Stimulated activated CD4-positive, alpha-beta T cell treated with anti-CD3 and anti-CD28 coated beads, Interleukin-4, amount 100 ng/mL, for 24 hours (primary cell): ENCODE results near the gene SARS2.

ENCODE experiments used
- DNase-seq: peaks from one replicate; pipeline ENCODE4 v3.0.0-alpha.2; 2020

Gene SARS2

DNA sequence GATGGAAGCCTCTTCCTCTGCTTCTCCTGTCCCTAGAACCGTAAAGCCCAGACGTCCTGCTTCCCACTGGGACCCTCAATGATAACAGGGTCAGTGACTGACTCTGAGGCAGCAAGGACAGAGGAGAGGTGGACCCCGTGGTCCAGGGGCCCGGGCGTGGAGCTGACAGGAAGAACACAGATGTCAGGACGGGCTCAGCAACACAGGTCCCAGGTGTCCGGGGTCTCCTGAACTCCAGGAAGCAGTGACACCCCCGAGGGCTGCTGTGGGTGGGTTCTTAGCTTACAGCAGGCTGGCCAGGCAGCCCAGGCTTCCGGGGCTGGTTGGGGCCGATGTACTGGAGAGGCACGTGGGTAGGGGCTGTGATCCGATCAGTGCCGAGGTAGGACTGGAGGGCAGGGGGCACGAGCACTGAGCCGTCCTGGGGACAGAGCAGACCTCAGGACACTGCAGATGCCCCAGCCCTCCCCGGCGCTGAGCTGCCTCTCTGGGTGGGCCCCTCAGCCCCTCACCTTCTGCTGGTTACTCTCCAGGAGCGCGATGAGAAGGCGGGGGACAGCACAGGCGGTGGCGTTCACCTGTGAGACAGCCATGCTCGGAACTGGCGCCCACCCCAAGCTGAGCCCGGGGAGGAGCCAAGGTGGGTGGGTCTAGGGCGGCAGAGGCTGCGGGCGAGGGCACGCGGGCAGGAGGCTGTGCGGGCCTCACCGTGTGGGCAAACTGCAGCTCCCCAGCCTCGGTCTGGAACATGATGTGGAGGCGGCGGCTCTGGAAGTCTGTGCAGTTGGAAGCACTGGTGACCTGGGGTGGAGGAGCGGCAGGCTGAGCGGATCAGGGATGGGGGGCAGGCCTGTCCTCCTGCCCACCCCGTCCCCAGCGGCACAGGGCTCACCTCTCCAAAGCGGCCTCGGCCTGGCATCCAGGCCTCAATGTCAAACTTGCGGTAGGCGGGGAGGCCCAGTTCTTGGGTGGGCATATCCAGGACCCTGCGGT is 14.9 kb downstream of the SARS2 start:
- no peak for DNase-seq

DNA sequence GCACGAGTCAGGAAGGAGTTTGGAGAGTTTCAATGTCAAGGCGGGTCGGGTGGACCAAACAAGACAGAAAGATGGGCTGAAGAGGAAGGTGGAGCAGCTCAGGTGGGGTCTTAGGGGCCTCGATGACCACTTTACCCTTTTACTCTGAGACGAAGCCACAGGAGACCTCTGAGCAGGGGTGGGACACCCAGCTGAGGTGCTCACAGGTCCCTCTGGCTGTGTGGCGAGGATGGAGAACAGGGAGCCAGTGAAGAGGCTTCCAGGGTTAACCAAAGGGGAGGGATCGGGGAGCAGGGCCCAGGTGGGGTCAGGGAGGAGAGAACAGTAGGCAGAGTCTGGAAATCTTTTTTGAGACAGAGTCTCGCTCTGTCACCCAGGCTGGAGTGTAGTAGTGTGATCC is 16.6 kb downstream of the SARS2 start:
- no peak for DNase-seq

GRCh38 chr19:38912600-38913514 is 17.7 kb downstream of the SARS2 start:
- DNase-seq = no peak

GRCh38 chr19:38911388-38912001 is 19.1 kb downstream of the SARS2 start:
- no peak for DNase-seq

DNA sequence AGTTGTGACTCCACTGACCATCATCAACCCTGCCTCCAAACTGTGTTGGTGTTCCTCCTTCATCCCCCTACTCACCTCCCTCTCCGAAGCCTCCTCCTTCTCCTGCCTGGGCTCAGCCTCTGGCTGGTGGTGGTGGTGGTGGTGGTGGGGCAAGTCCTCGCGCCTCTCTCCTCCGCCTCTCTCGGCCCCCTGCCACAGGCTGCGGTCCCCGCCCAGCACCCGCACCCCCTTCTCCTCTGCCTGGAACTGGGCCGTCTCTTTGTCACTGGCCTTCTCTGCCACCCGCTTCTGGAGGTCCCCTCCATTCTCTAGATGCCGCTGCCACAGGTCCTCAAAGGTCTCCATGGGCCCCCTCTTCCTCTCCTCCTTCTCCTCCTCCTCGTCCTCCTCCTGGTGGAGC is 20.1 kb downstream of the SARS2 start:
- no peak for DNase-seq

GRCh38 chr19:38908911-38909310 is 21.7 kb downstream of the SARS2 start:
- DNase-seq = no peak

DNA sequence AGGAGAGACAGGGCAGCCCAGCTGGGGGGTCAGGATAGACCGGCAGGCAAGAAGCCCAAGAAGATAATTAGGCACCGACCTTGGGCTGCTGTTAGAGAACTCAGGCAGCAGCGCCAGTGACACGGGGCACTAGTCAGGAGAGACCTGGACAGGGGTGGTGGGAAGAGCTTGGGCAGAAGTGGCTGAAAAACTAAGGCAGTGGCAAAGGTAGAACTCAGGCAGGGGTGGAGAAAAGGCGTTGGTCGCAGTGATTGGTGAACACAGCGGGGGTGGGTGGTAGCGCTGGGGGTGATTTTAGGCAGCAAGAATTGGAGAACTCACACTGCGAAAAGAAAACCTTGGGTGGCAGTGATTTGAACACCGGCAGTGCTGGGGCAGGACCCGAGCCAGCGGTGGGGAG is 22.9 kb downstream of the SARS2 start:
- DNase-seq = no peak

GRCh38 chr19:38907227-38907626 is 23.3 kb downstream of the SARS2 start:
- no peak for DNase-seq

GRCh38 chr19:38905620-38906019 is 24.9 kb downstream of the SARS2 start:
- no peak for DNase-seq

- DNase-seq = no peak
Measured at GRCh38 chr19:38904581-38905539, 25.7 kb downstream of the SARS2 start.

- DNase-seq = no peak
Measured at GRCh38 chr19:38901683-38902082, 28.9 kb downstream of the SARS2 start.

- DNase-seq = no peak
Measured at GRCh38 chr19:38900743-38901190, 29.8 kb downstream of the SARS2 start.

- DNase-seq = no peak
Measured at GRCh38 chr19:38900202-38900629, 30.3 kb downstream of the SARS2 start.

DNA sequence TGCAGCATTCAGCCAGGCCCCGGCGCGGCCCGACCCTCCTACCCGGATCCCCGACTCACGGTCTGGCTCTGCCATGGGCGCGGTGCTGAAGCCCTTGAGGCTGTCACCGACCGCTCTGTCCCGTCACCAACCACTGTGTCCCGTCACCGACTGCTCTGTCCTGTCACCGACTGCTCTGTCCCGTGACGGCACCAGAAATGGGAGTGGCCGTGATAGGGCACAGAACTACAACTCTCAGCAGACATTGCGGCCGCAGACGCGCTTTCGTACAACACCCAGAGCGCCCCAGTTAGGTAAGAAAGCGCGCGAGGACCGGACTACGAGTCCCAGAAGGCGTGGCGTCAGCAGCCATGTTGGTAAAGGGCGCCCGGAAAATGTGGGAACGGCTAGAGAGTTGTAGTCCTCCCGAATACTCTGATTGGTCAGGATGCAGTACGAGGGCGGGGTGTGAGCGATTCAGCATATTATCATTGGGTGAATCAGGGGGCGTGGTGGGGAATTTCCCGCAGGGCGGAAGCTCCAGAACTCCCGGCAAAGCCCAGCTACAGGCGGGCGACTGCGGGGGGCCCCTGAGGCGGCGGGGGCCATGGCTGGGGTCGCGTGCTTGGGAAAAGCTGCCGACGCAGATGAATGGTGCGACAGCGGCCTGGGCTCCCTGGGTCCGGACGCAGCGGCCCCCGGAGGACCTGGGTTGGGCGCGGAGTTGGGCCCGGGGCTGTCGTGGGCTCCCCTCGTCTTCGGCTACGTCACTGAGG is 30.9 kb downstream of the SARS2 start, which contains the start of the genes NFKBIB and SIRT2:
Gene NFKBIB (plus strand): TSS at position 523 of the 755 bp plus-strand sequence. CDS start 64 bp downstream, at position 587.
Gene SIRT2 (minus strand): TSS at position 172 of the 755 bp plus-strand sequence. CDS start 97 bp downstream, at position 75.
- DNase-seq = peak; percentile 100

- DNase-seq = no peak
Measured at GRCh38 chr19:38898788-38899446, 31.6 kb downstream of the SARS2 start.

- no peak for DNase-seq
Measured at GRCh38 chr19:38894968-38895367, 35.6 kb downstream of the SARS2 start.

DNA sequence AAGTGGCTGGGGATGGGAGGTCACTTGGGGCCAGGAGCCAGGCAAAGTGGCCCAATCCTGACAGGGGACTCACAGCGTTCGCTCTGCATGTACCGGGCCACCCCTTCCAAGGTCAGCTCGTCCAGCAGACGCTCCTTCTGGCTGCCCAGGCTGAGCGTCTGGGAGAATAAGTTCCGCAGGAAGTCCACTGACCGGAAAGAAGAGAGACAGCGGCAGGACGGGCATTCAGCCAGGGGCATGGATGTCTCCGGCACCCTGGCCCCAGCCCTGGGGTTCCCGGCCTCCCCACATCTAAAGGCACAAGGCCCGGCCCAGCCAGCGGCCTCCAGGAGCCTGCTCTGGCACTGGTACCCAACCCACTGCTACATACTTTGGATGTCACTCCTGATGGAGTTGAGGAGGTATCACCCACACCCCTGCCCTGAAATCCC is 37.2 kb downstream of the SARS2 start:
- no peak for DNase-seq

DNA sequence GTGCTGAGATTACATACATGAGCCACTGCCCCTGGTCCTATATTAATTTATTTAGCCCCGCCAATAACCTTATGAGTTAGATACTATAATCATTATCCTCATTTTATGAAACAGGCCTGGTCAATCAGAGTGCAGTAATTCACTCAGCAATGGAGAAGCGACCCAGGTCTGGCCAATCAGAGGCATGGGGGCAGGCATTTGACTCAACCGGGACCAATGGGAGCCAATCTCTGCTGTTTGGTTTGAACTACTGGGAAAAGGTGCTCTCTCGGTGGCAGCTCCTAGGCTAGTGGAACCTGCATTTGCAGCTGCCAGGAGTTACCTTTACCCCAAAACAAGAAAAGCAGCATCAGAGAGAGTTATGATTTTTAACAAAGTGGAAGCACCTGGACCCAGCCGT is 37.7 kb downstream of the SARS2 start:
- no peak for DNase-seq

- DNase-seq = no peak
Measured at GRCh38 chr19:38891771-38892170, 38.8 kb downstream of the SARS2 start.

DNA sequence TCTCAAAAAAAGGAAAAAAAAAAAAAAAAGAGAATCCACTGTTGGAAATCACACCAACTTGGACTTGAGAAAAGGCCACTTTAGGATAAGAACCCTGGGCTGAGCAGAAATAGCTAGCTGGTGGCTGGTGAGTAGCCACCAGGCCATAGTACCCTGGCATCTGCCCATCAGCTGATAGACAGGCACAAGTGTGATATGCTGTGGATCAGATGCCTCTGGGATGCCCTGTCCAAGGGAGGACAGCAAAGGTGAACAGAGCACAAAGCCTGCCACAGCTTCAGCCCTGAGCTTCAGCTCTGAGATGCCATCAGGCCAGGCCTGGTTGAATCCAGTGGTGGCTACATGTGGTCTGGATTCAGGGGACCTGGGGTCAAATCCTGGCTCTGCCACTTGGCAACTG is 39.9 kb downstream of the SARS2 start:
- DNase-seq = no peak
